ENCODE data around the gene MEN1. TPM values are rescaled to one million over a fixed set of nuclear protein-coding genes. Genes with fewer than 3 reads are reported as not detected.

Gene MEN1
- total RNA-seq, 6 donors from 2014 or later, result 15.4 to 47.1 (median 24.4) TPM

DNA sequence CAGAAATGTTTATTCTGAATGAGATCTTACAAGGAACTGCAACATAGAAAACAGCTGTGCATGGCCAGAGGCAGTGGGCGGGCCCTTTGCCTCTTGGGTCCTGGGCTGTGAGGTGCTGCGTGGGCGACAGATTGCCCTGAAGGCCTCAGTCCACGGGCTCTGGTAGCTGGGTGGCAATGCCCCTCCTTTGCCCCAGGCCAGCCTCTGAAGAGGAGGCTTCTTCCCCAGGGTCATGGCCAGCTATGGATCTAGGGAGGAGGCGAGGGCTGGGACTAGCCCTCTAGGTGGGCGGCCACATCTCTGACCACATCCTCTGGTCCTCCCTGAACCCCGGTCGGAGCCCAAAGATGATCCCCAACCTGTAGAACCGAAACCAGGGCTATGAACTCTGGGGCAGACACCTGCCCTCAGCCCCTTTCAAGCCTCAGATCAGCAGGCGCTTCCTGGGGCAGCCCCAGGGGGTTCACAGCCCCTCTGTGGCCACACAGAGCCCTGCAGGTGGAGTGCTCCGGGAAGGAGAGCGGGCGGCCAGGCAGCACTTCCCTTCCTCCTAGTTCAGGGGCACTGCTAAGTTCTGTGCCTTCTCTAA lies 40.7 kb upstream of the MEN1 start:
- Histone ChIP-seq H3K4me1 (peaks cover 80 to 91% (median 88%) of the 10 kb centered on the region in 4 donors), H3K36me3 (peaks cover 0 to 26% (median 15%) of the 10 kb centered on the region in 4 donors), H3K4me3 (no peak overlapping the region), H3K9me3 (no peaks in the 10 kb centered on the region), H3K27me3 (no peaks in the 10 kb centered on the region), H3K27ac (peak overlapping the region; percentile 33 to 95 (median 87))
- WGBS, 2 donors, result 52 to 68% methylated on average over 7 to 13 of the region's 13 CpGs
- TF ChIP-seq POLR2A (IDR thresholded peaks at IDR 0.05) (no peak), POLR2AphosphoS5 (IDR thresholded peaks at IDR 0.05) (peak; percentile 6 to 47), EP300 (IDR thresholded peaks at IDR 0.05) (no peak)
- TF ChIP-seq, protein P1, sequence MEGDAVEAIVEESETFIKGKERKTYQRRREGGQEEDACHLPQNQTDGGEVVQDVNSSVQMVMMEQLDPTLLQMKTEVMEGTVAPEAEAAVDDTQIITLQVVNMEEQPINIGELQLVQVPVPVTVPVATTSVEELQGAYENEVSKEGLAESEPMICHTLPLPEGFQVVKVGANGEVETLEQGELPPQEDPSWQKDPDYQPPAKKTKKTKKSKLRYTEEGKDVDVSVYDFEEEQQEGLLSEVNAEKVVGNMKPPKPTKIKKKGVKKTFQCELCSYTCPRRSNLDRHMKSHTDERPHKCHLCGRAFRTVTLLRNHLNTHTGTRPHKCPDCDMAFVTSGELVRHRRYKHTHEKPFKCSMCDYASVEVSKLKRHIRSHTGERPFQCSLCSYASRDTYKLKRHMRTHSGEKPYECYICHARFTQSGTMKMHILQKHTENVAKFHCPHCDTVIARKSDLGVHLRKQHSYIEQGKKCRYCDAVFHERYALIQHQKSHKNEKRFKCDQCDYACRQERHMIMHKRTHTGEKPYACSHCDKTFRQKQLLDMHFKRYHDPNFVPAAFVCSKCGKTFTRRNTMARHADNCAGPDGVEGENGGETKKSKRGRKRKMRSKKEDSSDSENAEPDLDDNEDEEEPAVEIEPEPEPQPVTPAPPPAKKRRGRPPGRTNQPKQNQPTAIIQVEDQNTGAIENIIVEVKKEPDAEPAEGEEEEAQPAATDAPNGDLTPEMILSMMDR (IDR thresholded peaks at IDR 0.05), result peak in 2 of 6 experiments; percentile 12 to 22
- ATAC-seq (ENCODE audit: low FRiP score in 2 of 2) (no peak), DNase-seq (no peak)

DNA sequence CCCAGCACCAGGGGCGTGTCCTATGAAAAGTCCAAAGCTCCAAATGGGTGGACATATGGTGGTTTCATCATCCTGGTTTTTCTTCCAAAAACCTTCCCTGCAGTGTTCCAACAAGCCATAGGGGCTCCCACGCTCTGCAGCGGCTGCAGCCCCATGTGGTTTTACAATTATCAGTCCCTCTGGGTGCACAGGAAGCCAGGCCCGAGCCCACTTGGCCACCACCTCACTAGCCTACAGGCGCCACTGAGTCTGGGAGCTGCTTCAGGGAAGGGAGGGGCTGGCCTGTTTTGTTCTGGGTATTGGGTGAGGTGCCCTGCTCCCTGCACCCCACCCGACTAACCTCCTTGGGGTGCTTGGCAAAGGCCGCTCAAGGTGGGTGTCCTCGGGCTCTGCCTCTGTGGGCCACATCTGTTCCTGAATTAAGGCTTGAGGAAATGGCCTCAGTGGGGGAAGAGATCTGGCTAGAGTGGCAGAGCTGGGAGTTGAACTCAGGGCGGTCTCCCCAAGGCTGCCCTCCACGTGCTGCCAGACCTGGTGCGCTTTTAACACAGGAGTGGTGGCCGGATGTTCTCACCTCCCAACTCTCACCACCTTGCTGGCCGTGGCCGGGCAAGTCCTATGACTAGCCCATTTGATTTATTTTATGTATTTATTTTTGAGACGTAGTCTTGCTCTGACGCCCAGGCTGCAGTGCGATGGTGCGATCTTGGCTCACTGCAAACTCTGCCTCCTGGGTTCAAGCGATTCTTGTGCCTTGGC lies 39.4 kb upstream of the MEN1 start:
- Histone ChIP-seq H3K4me1 (peaks cover 73 to 86% (median 81%) of the 10 kb centered on the region in 4 donors), H3K9me3 (no peaks in the 10 kb centered on the region), H3K36me3 (peaks cover 0 to 25% (median 15%) of the 10 kb centered on the region in 4 donors), H3K4me3 (no peak overlapping the region), H3K27me3 (no peaks in the 10 kb centered on the region), H3K27ac (peak overlapping the region; percentile 21 to 95 (median 87))
- DNase-seq (no peak), ATAC-seq (ENCODE audit: low FRiP score in 2 of 2) (no peak)
- WGBS, 2 donors, result 83 to 88% methylated on average over 16 to 19 of the region's 19 CpGs
- no peak for TF ChIP-seq EP300 (IDR thresholded peaks at IDR 0.05)
- no peak for TF ChIP-seq POLR2AphosphoS5 (IDR thresholded peaks at IDR 0.05)
- TF ChIP-seq, protein P1 (IDR thresholded peaks at IDR 0.05), result no peak
- TF ChIP-seq POLR2A (IDR thresholded peaks at IDR 0.05), result no peak

DNA sequence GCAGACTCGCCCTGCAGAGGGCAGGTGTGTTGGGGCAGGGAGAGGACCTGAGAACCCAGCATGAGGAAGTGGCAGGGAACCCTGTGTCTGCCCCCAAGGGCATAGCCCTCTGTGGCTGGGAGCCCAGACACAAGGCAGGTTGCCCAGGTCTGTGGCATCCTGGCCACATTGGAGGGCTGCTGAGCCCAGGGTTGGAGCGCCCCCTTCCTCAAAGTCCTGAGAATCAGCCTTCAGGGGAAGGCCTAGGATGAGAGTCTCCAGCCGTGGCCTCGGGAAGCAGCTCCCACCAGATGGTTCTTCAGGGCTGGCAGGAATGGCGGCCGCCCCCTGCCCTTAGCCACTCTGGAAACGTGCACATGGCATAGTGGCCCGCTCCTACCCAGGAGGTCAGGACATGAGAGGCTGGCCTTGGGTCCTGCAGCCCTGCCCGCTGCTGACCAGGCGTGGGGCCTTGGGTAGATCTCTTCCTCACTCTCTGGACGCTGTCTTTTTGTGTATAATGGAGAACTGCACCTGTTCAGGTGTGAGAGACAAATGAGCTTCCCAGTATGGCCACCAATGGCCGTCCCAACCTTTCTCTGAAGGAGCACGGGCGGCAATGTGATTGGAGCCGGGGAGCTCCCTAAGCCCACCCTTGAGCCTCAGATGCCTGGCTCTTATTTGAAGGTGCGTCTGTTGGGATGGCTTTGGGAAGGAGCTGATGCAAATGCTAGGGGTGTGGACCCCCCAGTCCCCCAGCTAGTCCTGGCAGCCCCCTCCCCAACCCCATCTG lies 38.7 kb upstream of the MEN1 start:
- peak in 1 of 2 donors; percentile 76 for DNase-seq
- Histone ChIP-seq H3K4me1 (peaks cover 68 to 84% (median 77%) of the 10 kb centered on the region in 4 donors), H3K27ac (peak overlapping the region; percentile 21 to 95 (median 87)), H3K9me3 (no peaks in the 10 kb centered on the region), H3K27me3 (no peaks in the 10 kb centered on the region), H3K4me3 (no peak overlapping the region), H3K36me3 (peaks cover 0 to 18% (median 10%) of the 10 kb centered on the region in 4 donors)
- WGBS, 2 donors, result 81 to 83% methylated on average over 2 to 15 of the region's 16 CpGs
- ATAC-seq (ENCODE audit: low FRiP score in 2 of 2), result no peak
- TF ChIP-seq, protein P1 (IDR thresholded peaks at IDR 0.05), result peak in 2 of 6 experiments; percentile 15 to 22
- no peak for TF ChIP-seq POLR2A (IDR thresholded peaks at IDR 0.05)

DNA sequence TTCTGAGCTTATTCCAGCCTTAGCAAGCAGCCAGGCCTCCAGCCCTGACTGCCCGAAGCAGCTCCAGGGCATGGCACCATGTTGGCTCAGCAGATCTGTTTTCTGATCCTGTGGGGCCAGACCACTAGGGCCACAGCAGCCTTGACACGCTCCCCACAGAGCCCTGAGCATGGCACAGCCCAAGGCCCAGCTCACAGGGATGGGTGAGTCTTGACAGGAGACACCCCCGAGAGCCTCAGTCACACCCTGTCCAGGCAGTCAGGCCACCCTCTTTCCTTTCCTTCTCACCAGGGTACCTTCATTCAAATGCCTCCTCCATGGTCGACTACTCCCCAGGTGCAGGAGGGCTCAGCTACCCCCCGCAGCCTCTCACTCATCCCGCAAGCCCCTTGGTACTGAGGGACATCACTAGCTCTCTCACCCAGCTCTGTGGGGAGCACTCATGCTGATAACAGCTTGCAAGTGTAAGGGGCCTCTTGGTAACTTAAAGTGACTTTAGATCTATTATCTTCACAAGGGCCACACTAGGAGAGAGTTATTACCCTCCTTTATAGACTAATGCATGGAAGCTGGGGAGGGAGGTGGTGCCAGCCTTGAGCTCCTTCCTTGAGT lies 38.0 kb upstream of the MEN1 start:
- no peak overlapping the region for H3K4me3 ChIP-seq
- WGBS, 2 donors, result 78 to 84% methylated on average over 6 of the region's 6 CpGs
- H3K4me1 ChIP-seq, result peaks cover 64 to 84% (median 72%) of the 10 kb centered on the region in 4 donors
- no peaks in the 10 kb centered on the region for H3K27me3 ChIP-seq
- peaks cover 0 to 11% (median 3%) of the 10 kb centered on the region in 4 donors for H3K36me3 ChIP-seq
- TF ChIP-seq, protein P1 (IDR thresholded peaks at IDR 0.05), result no peak
- no peak for TF ChIP-seq EP300 (IDR thresholded peaks at IDR 0.05)
- TF ChIP-seq POLR2A (IDR thresholded peaks at IDR 0.05), result no peak
- no peak for TF ChIP-seq POLR2AphosphoS5 (IDR thresholded peaks at IDR 0.05)
- no peak for DNase-seq
- ATAC-seq (ENCODE audit: low FRiP score in 2 of 2), result no peak
- H3K9me3 ChIP-seq, result no peaks in the 10 kb centered on the region
- H3K27ac ChIP-seq, result peak overlapping the region in 3 of 4 donors; percentile 63 to 95 (median 92)

Data from upper lobe of left lung (tissue), 6 donors.